HG03442 (cell line): Measurements from ENCODE around the gene SETD1B.

Experiments used
- ATAC-seq: cut with Tn5 transposase; IDR thresholded peaks from one replicate; pipeline ENCODE4 v1.9.1; 2021; ENCODE audit warnings: mild to moderate bottlenecking, moderate library complexity; ENCODE audit not compliant: unreplicated experiment

The SETD1B gene

GRCh38 chr12:121806546-121807423, 3.0 kb downstream of the SETD1B start:
- ATAC-seq, result no peak

GRCh38 chr12:121807642-121808347, 4.0 kb downstream of the SETD1B start:
- no peak for ATAC-seq

DNA sequence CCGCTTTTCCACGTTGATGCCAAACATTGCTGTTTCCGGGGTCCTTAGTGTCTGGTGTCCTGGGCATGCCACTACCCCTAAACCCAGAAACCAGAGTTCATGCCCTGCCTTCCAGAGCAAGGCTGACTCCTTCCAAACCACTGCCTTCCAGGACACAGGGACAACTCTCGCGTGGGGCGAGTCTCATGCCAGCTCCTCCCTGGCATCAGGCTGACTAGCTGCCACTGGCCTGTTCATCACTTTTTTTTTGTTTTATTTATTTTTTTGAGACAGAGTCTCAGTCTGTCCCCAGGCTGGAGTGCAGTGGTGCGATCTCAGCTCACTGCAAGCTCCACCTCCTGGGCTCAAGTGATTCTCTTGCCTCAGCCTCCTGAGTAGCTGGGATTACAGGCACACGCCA, 4.8 kb downstream of the SETD1B start:
- no peak for ATAC-seq

GRCh38 chr12:121809712-121810116, 5.9 kb downstream of the SETD1B start:
- ATAC-seq, result no peak

DNA sequence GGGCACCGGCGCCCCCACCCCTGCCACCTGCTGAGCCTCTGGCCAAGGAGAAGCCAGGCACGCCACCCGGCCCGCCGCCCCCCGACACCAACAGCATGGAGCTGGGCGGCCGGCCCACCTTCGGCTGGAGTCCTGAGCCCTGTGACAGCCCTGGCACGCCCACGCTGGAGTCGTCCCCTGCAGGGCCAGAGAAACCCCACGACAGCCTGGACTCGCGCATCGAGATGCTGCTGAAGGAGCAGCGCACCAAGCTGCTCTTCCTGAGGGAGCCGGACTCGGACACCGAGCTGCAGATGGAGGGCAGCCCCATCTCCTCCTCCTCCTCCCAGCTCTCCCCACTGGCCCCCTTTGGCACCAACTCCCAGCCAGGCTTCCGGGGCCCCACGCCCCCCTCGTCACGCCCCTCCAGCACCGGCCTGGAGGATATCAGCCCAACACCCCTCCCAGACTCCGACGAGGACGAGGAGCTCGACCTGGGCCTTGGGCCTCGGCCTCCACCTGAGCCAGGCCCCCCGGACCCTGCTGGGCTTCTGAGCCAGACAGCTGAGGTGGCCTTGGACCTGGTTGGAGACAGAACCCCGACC, 6.5 kb downstream of the SETD1B start:
- no peak for ATAC-seq

DNA sequence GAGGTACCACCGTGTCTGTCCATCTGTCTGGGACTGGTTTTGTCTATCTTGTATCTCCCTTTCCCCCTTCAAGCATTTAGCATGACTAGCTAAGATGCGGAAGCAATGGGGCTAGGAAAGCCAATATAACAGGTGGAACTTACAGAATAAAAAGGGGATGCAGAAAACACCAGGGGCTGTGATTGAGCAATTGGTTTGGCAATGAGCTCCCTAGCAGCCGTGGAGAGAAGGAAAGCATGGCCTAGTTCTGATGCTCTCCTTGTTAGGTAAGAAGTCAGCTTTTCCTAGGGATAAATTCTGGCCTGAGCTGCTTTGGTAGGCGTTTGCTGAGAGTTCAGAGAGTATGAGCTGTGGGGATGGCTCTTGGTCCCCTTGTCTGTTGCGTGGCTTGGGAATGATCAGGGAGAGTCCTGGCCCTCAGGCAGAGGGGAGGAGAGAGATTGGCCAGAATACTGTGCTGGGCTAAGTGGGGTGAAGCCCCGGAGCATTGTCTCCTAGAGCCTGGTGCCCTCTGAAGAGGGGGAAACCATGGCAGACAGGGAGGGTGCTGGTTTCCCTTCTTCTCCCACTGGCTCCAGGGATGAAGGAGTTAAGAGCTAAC, 7.1 kb downstream of the SETD1B start:
- ATAC-seq, result no peak

DNA sequence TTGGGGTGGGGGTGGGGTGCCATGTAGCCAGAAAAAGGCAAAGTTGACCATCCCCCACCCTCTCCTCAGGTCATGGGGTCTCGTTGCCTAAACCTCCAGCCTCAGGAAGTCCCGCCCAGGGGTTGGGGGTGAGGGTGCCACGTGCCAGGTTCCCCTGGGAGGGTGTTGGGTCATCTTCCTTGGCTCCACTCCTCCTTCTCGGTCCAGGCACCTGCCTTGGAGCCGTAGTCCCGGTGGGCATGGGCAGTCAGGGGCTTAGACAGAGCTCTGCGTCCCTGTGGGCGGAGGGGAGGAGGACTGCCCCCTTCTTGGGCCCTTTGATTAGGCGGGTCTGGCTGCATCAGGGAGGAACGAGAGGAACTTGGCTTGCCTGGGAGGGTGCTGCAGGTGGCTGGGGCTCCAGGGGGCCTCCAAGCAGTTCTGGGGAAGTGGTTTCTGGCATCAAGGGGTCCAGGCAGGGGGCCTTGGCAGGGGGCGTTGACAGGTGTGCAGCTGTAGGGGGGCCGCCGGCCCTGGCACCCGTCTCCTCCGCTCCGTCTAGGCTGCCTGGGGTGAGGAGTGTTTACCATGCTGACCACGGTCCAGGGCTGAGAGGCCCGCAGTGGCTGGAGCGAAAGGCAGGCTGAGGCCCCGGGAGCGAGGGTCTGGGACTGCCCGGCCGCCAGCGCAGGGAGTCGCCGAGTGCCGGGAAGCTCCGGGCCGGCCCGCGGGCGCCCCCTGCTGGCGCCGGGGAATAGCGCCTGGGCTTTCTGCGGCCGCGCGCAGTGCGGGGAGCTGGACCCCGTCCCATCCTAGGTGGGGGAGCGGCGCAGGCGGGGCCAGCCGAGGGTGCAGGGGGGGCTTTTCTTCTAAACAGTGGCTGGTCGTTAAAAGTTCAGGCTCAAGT, 7.9 kb downstream of the SETD1B start:
- ATAC-seq, result peak; percentile 68

DNA sequence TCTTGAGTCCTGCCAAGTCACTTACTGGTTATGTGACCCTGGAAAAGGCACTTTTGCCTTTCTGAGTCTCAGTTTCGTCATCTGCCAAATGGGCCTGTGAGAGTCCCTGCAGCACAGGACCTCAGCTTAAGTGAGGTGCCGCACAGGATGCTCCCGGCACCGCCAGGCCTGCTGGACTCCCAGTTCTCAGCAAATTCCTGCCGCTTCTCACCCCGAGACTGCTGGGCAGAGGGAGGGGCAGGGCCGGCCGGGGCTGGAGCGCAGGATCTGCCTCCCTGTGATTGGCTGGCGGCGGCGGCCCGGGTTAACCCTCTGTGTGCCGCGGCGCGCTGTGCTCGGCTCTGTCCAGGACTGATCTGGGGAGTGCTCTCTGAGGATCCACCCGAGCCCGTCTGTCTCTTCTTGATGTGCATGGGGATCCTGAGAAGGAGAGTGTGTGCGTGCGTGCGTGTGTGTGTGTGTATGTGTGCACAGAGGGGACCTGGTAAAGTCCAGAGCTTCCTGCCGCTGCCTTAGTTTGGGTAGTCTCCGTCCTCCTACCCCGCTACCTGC, 8.6 kb downstream of the SETD1B start:
- ATAC-seq, result peak; percentile 31

GRCh38 chr12:121812921-121813896, 9.4 kb downstream of the SETD1B start:
- no peak for ATAC-seq

DNA sequence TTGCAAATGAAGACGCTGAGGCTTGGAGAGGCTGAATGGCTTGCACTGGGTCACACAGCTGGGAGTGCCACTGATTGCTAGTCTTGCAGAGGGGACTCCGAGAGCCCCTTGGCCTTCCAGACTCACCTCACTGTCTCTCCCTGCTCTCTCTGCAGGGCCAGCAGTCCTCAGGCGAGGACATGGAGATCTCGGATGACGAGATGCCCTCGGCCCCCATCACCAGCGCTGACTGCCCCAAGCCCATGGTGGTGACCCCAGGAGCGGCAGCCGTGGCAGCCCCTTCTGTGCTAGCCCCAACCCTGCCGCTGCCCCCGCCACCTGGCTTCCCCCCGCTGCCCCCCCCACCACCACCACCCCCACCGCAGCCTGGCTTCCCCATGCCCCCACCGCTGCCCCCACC, 10.1 kb downstream of the SETD1B start:
- no peak for ATAC-seq

- no peak for ATAC-seq
These were observed 10.8 kb downstream of the SETD1B start for GRCh38 chr12:121814429-121815119.

- no peak for ATAC-seq
These were observed 11.5 kb downstream of the SETD1B start for GRCh38 chr12:121815263-121815662.

DNA sequence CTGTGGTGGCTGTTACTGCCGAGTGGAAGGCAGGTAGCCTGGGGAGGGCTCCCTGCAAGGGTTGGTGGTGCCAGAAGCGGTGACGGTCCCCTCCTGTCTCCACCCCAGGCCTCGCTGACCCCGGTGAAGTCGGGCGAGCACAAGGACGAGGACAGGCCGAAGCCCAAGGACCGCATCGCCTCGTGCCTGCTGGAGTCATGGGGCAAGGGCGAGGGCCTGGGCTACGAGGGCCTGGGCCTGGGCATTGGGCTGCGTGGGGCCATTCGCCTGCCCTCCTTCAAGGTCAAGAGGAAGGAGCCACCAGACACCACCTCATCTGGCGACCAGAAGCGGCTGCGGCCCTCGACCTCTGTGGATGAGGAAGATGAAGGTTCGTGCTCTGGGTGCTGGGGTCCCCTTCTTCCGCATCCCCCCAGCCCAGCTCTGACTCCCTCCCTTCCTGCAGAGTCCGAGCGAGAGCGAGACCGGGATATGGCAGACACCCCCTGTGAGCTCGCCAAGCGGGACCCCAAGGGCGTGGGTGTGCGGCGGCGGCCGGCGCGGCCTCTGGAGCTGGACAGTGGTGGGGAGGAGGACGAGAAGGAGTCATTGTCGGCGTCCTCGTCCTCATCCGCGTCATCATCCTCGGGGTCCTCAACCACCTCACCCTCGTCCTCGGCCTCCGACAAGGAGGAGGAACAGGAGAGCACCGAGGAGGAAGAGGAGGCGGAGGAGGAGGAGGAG, 13.3 kb downstream of the SETD1B start:
- no peak for ATAC-seq

GRCh38 chr12:121817648-121818043, 13.8 kb downstream of the SETD1B start:
- ATAC-seq, result no peak

GRCh38 chr12:121819212-121819949, 15.6 kb downstream of the SETD1B start:
- no peak for ATAC-seq

GRCh38 chr12:121820056-121820455, 16.2 kb downstream of the SETD1B start:
- ATAC-seq, result no peak
